ENCODE data around the gene NANOGP8. TPM values are rescaled to one million over a fixed set of nuclear protein-coding genes. Genes with fewer than 3 reads are reported as not detected.

Gene NANOGP8
- total and polyA plus RNA-seq, 2 experiments from 2014 or later, result not detected

DNA sequence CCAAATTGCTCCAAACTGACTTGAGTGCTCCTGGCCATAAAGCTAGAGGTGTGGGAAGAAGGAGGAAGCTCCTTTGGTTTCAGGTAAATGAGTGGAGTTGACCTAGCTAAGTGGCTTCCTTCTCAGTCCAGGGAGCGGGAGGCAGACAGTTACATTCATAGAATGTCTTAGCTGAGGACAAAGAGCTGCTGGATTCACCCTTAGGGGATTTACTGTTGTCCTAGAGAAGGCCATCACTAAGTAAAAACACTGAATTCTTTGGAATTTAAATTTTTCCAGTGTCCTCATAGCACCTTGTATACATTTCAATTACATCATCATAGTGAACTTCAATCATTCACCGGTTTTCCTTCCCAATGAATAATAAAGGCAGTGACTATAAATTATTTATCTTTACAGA is 27.3 kb upstream of the NANOGP8 start:
- Histone ChIP-seq H2AFZ (no peak overlapping the region), H3K27me3 (replicated peaks; ENCODE audit: insufficient read depth) (no peaks in the 10 kb centered on the region), H3K36me3 (ENCODE audit: low read depth) (no peaks in the 10 kb centered on the region), H3K9ac (no peak overlapping the region), H3K4me3 (no peak overlapping the region), H3K9me3 (ENCODE audit: low read depth) (no peaks in the 10 kb centered on the region), H3K4me2 (ENCODE audit: unreplicated experiment) (no peak overlapping the region), H3K9me2 (ENCODE audit: insufficient read depth) (no peaks in the 10 kb centered on the region), H3K4me1 (ENCODE audit: insufficient read depth) (no peaks in the 10 kb centered on the region), H4K20me1 (ENCODE audit: insufficient read depth) (no peaks in the 10 kb centered on the region), H3K79me2 (ENCODE audit: insufficient read depth) (no peaks in the 10 kb centered on the region), H3F3A (ENCODE audit: insufficient read depth) (no peaks in the 10 kb centered on the region), H3K27ac (no peak overlapping the region)
- TF ChIP-seq EZH2phosphoT487 (IDR thresholded peaks at IDR 0.05; ENCODE audit: insufficient read depth, low read depth), result no peak
- TF ChIP-seq EZH2 (IDR thresholded peaks at IDR 0.05; ENCODE audit: insufficient read depth, poor library complexity, severe bottlenecking), result no peak
- DNase-seq, result no peak
- in situ Hi-C loops (cut with MboI), result no loop called here
- WGBS, 2 experiments (ENCODE audit: low coverage in 1 of 2, low lambda C conversion rate in 2 of 2, missing lambda C conversion rate in 2 of 2), result 76 to 81% methylated on average over 2 of the region's 2 CpGs

- in situ Hi-C loops (cut with MboI), result no loop called here
- H3K4me3 ChIP-seq, result no peak overlapping the region
Measured at GRCh38 chr15:35111861-35112260, 26.8 kb upstream of the NANOGP8 start.

GRCh38 chr15:35108453-35108852 is 23.4 kb upstream of the NANOGP8 start:
- Histone ChIP-seq H3K4me3 (no peak overlapping the region), H2AFZ (no peak overlapping the region), H3K4me1 (ENCODE audit: insufficient read depth) (no peaks in the 10 kb centered on the region), H3K9ac (no peak overlapping the region), H3K79me2 (ENCODE audit: insufficient read depth) (no peaks in the 10 kb centered on the region), H3F3A (ENCODE audit: insufficient read depth) (no peaks in the 10 kb centered on the region), H3K36me3 (ENCODE audit: low read depth) (no peaks in the 10 kb centered on the region), H3K9me3 (ENCODE audit: low read depth) (no peaks in the 10 kb centered on the region), H3K9me2 (ENCODE audit: insufficient read depth) (no peaks in the 10 kb centered on the region), H4K20me1 (ENCODE audit: insufficient read depth) (no peaks in the 10 kb centered on the region), H3K27ac (no peak overlapping the region), H3K27me3 (replicated peaks; ENCODE audit: insufficient read depth) (no peaks in the 10 kb centered on the region), H3K4me2 (ENCODE audit: unreplicated experiment) (no peak overlapping the region)
- no peak for DNase-seq
- in situ Hi-C loops (cut with MboI), result no loop called here
- TF ChIP-seq EZH2phosphoT487 (IDR thresholded peaks at IDR 0.05; ENCODE audit: insufficient read depth, low read depth) (no peak), EZH2 (IDR thresholded peaks at IDR 0.05; ENCODE audit: insufficient read depth, poor library complexity, severe bottlenecking) (no peak)

More at GRCh38 chr15:35111861-35112260, 26.8 kb upstream of the NANOGP8 start:
- Histone ChIP-seq H3F3A (ENCODE audit: insufficient read depth) (no peaks in the 10 kb centered on the region), H3K4me2 (ENCODE audit: unreplicated experiment) (no peak overlapping the region), H3K4me1 (ENCODE audit: insufficient read depth) (no peaks in the 10 kb centered on the region), H3K27ac (no peak overlapping the region), H2AFZ (no peak overlapping the region), H3K79me2 (ENCODE audit: insufficient read depth) (no peaks in the 10 kb centered on the region), H3K9ac (no peak overlapping the region), H4K20me1 (ENCODE audit: insufficient read depth) (no peaks in the 10 kb centered on the region), H3K36me3 (ENCODE audit: low read depth) (no peaks in the 10 kb centered on the region), H3K9me2 (ENCODE audit: insufficient read depth) (no peaks in the 10 kb centered on the region), H3K27me3 (replicated peaks; ENCODE audit: insufficient read depth) (no peaks in the 10 kb centered on the region), H3K9me3 (ENCODE audit: low read depth) (no peaks in the 10 kb centered on the region)
- TF ChIP-seq EZH2phosphoT487 (IDR thresholded peaks at IDR 0.05; ENCODE audit: insufficient read depth, low read depth) (no peak), EZH2 (IDR thresholded peaks at IDR 0.05; ENCODE audit: insufficient read depth, poor library complexity, severe bottlenecking) (no peak)
- no peak for DNase-seq

DNA sequence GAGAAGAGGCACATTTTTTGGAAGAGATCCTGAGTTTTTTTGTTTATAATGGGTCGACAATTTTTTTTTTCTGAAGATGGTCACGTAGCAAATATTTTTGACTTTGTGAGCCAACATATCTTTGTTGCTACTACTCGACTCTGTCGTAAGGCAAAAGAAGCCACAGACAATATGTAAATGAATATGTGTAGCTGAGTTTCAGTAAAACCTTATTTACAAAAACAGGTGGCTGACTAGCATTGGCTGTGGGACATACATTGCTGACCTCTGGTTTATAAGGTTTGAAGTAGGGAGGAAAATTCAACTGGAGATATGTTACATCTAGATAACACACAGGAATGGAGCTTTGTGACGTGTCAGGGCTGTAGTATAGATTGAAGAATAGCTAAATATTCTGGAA is 22.5 kb upstream of the NANOGP8 start:
- no peak overlapping the region for H3K9ac ChIP-seq
- H3K27ac ChIP-seq, result no peak overlapping the region
- DNase-seq, result peak; percentile 9
- H3K4me2 ChIP-seq (ENCODE audit: unreplicated experiment), result no peak overlapping the region
- H3K36me3 ChIP-seq (ENCODE audit: low read depth), result no peaks in the 10 kb centered on the region
- H2AFZ ChIP-seq, result no peak overlapping the region
- in situ Hi-C loops (cut with MboI), result no loop called here
- no peaks in the 10 kb centered on the region for H3K9me2 ChIP-seq (ENCODE audit: insufficient read depth)
- H3F3A ChIP-seq (ENCODE audit: insufficient read depth), result no peaks in the 10 kb centered on the region
- no peaks in the 10 kb centered on the region for H3K79me2 ChIP-seq (ENCODE audit: insufficient read depth)
- no peaks in the 10 kb centered on the region for H3K4me1 ChIP-seq (ENCODE audit: insufficient read depth)
- H3K27me3 ChIP-seq (replicated peaks; ENCODE audit: insufficient read depth), result no peaks in the 10 kb centered on the region
- 52 to 65% methylated on average over 5 of the region's 5 CpGs for WGBS, 2 experiments (ENCODE audit: low coverage in 1 of 2, low lambda C conversion rate in 2 of 2, missing lambda C conversion rate in 2 of 2)
- no peaks in the 10 kb centered on the region for H3K9me3 ChIP-seq (ENCODE audit: low read depth)
- H3K4me3 ChIP-seq, result no peak overlapping the region
- H4K20me1 ChIP-seq (ENCODE audit: insufficient read depth), result no peaks in the 10 kb centered on the region
- TF ChIP-seq EZH2 (IDR thresholded peaks at IDR 0.05; ENCODE audit: insufficient read depth, poor library complexity, severe bottlenecking) (no peak), EZH2phosphoT487 (IDR thresholded peaks at IDR 0.05; ENCODE audit: insufficient read depth, low read depth) (no peak)

DNA sequence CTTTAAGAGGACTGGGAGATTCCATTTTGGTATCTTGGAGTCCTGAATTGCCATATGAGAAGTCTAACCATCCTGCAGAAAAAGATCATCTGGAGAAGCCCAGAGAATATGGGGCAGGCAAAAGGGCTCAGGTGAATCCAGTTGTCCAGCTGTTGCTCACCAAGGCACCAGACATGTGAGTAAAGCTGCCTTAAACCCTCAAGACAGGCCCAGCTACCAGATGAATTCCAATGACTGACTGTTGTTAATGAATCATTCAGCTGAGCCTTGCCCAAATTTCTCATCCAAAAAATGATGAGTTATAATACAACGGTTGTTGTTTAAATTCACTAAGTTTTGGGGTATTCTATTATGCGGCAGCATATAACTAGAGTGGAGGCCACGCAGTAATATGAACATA is 22.0 kb upstream of the NANOGP8 start:
- no peaks in the 10 kb centered on the region for H4K20me1 ChIP-seq (ENCODE audit: insufficient read depth)
- no peak for TF ChIP-seq EZH2phosphoT487 (IDR thresholded peaks at IDR 0.05; ENCODE audit: insufficient read depth, low read depth)
- TF ChIP-seq EZH2 (IDR thresholded peaks at IDR 0.05; ENCODE audit: insufficient read depth, poor library complexity, severe bottlenecking), result no peak
- no peak overlapping the region for H2AFZ ChIP-seq
- no peak overlapping the region for H3K4me3 ChIP-seq
- no peak overlapping the region for H3K4me2 ChIP-seq (ENCODE audit: unreplicated experiment)
- in situ Hi-C loops (cut with MboI), result no loop called here
- DNase-seq, result peak; percentile 65
- no peaks in the 10 kb centered on the region for H3K27me3 ChIP-seq (replicated peaks; ENCODE audit: insufficient read depth)
- WGBS, 2 experiments (ENCODE audit: low coverage in 1 of 2, low lambda C conversion rate in 2 of 2, missing lambda C conversion rate in 2 of 2), result 59 to 60% methylated on average over 3 of the region's 3 CpGs
- no peaks in the 10 kb centered on the region for H3K9me3 ChIP-seq (ENCODE audit: low read depth)
- no peaks in the 10 kb centered on the region for H3F3A ChIP-seq (ENCODE audit: insufficient read depth)
- no peaks in the 10 kb centered on the region for H3K36me3 ChIP-seq (ENCODE audit: low read depth)
- no peaks in the 10 kb centered on the region for H3K4me1 ChIP-seq (ENCODE audit: insufficient read depth)
- no peak overlapping the region for H3K9ac ChIP-seq
- H3K79me2 ChIP-seq (ENCODE audit: insufficient read depth), result no peaks in the 10 kb centered on the region
- H3K9me2 ChIP-seq (ENCODE audit: insufficient read depth), result no peaks in the 10 kb centered on the region
- no peak overlapping the region for H3K27ac ChIP-seq

Data from GM23248 (cell line).